ENCODE measurements around the gene TDRKH. TPM values are rescaled to one million over a fixed set of nuclear protein-coding genes. Genes with fewer than 3 reads are reported as not detected.

Gene TDRKH
- 5.6 and 10.6 TPM in 2 replicates for total RNA-seq (2022)
- percentile 46 among the genes with signal in this experiment for Bru-seq, nascent RNA
- BruChase-seq, experiment 1, labeled RNA remaining after a 6-hour chase: percentile 52 among the genes with signal in this experiment
- BruChase-seq, experiment 2, labeled RNA remaining after a 2-hour chase: percentile 48 among the genes with signal in this experiment
- long read RNA-seq, transcript TDRKH-203 (13 exons, 2,824 nt): major isoform, 6 of 26 reads
- long read RNA-seq, partial matches to known transcripts: 6 of 26 reads
- long read RNA-seq, other reads (novel, unspliced or antisense): 11 of 26 reads

GRCh38 chr1:151790071-151790939, at the start of gene TDRKH:
TSS of gene TDRKH (minus strand) at chr1:151790500. CDS start at chr1:151783022, 7,478 bp downstream.
- Mint-ChIP-seq H3K4me3 (ENCODE audit: unreplicated experiment) (peak within 1 kb of the TSS; percentile 83), H3K4me1 (ENCODE audit: insufficient read depth, unreplicated experiment) (peaks cover 9% of the 10 kb centered on the region), H3K9me3 (ENCODE audit: unreplicated experiment) (no peaks in the 10 kb centered on the region), H3K27me3 (ENCODE audit: insufficient read depth, unreplicated experiment) (no peaks in the 10 kb centered on the region), H3K36me3 (ENCODE audit: insufficient read depth, unreplicated experiment) (peaks cover 6% of the 10 kb centered on the region), H3K27ac (ENCODE audit: low read depth, unreplicated experiment) (peak within 1 kb of the TSS; percentile 47)
- TF ChIP-seq, protein P1, sequence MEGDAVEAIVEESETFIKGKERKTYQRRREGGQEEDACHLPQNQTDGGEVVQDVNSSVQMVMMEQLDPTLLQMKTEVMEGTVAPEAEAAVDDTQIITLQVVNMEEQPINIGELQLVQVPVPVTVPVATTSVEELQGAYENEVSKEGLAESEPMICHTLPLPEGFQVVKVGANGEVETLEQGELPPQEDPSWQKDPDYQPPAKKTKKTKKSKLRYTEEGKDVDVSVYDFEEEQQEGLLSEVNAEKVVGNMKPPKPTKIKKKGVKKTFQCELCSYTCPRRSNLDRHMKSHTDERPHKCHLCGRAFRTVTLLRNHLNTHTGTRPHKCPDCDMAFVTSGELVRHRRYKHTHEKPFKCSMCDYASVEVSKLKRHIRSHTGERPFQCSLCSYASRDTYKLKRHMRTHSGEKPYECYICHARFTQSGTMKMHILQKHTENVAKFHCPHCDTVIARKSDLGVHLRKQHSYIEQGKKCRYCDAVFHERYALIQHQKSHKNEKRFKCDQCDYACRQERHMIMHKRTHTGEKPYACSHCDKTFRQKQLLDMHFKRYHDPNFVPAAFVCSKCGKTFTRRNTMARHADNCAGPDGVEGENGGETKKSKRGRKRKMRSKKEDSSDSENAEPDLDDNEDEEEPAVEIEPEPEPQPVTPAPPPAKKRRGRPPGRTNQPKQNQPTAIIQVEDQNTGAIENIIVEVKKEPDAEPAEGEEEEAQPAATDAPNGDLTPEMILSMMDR (IDR thresholded peaks at IDR 0.05; ENCODE audit: unreplicated experiment): peak; percentile 26
- intact Hi-C loops (cut with micrococcal nuclease): loop anchor here (1.0 to 5.0 kb wide), 2 partner anchors 27 to 47 kb away; partner anchors contain the start of genes C2CD4D and MRPL9
- peak; percentile 100 for DNase-seq (ENCODE audit: unreplicated experiment)
- TSS peak; percentile 57 for BruUV-seq (replicated peaks)
- CTCF ChIA-PET: interaction anchor here (0.6 to 2.8 kb wide), 11 partner anchors 10 to 449 kb away, joined by 3 to 7 read pairs (median 3); no protein-coding TSS in a partner anchor
- POLR2A ChIA-PET: interaction anchor here (0.6 to 3.8 kb wide), 22 partner anchors 8 to 530 kb away, joined by 3 to 17 read pairs (median 4); partner anchors contain the start of genes LINGO4, MRPL9, S100A10 and SELENBP1

DNA sequence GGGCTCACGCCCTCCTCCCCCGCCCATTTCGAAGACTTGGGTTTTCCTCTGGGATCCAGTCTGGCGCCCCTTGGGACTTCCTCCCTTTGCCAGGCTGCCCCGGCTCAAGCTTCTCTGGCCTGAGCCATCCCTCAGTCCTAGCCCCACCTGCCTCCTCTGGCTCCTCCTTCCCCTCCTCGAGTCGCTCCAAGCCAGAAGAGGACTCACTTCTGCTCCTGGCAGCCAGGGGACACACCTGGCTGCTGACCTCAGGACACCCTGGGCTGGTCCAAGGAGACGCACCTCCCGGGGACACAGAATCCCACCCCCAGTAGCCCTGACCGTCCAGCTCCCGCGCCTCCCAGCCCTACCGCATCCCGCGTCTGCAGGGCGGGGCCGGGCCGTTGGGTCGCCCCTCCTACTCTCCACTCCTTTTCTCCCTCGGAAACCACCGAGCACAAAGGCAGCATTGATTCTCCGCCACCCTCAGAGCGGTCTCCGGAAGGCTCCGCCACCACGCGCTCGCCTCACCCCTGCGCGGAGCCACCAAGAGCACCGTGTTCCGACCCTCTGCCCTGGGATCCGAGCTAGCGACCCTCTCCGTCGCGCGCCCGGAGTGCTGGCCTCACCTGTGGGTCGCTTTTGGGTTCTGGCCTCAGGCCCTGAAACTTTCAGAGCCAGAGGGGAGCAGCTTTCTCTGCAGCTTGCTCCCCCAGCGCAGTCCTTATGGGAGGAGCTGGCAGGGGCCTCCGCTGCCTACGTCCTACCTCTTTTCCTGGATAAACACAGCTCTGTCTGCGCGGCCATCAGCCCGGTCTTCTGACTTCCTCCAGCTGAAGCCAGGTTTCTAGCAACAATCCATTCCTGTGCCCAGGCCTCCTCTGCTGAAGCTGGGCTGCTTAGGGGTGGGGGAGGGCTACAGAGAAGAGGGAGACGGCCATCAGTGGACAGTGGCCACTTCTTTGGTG, 49.4 kb upstream of the TDRKH start, which contains the start of gene C2CD4D:
TSS of gene C2CD4D (minus strand) at position 364 of the 947 bp plus-strand sequence. CDS start 831 bp downstream, outside the sequence.
- Mint-ChIP-seq H3K36me3 (ENCODE audit: insufficient read depth, unreplicated experiment) (no peaks in the 10 kb centered on the region), H3K27me3 (ENCODE audit: insufficient read depth, unreplicated experiment) (no peaks in the 10 kb centered on the region), H3K4me3 (ENCODE audit: unreplicated experiment) (peak within 1 kb of the TSS; percentile 85), H3K4me1 (ENCODE audit: insufficient read depth, unreplicated experiment) (peaks cover 41% of the 10 kb centered on the region), H3K9me3 (ENCODE audit: unreplicated experiment) (no peaks in the 10 kb centered on the region), H3K27ac (ENCODE audit: low read depth, unreplicated experiment) (peak within 1 kb of the TSS; percentile 91)
- intact Hi-C loops (cut with micrococcal nuclease): loop anchor here (5.0 kb wide), 1 partner anchor 47 kb away; the partner anchor contains the start of gene TDRKH
- POLR2A ChIA-PET: interaction anchor here (0.6 to 2.4 kb wide), 8 partner anchors 13 to 640 kb away, joined by 3 to 12 read pairs (median 3); partner anchors contain the start of genes THEM4 and THEM5
- CTCF ChIA-PET: interaction anchor here (0.5 to 2.9 kb wide), 18 partner anchors 9 to 422 kb away, joined by 3 to 10 read pairs (median 4); partner anchors contain the start of genes MRPL9, THEM4 and THEM5
- no TSS peak for BruUV-seq (replicated peaks)
- DNase-seq (ENCODE audit: unreplicated experiment): peak; percentile 84
- TF ChIP-seq, protein P1 (IDR thresholded peaks at IDR 0.05; ENCODE audit: unreplicated experiment): no peak

- Mint-ChIP-seq H3K9me3 (ENCODE audit: unreplicated experiment) (no peaks in the 10 kb centered on the region), H3K27ac (ENCODE audit: low read depth, unreplicated experiment) (no peak overlapping the region), H3K4me1 (ENCODE audit: insufficient read depth, unreplicated experiment) (peaks cover 41% of the 10 kb centered on the region), H3K27me3 (ENCODE audit: insufficient read depth, unreplicated experiment) (no peaks in the 10 kb centered on the region), H3K4me3 (ENCODE audit: unreplicated experiment) (peak overlapping the region; percentile 85), H3K36me3 (ENCODE audit: insufficient read depth, unreplicated experiment) (no peaks in the 10 kb centered on the region)
- ChIA-PET CTCF (interaction anchor here (1.0 to 2.9 kb wide), 4 partner anchors 19 to 381 kb away, joined by 3 to 10 read pairs (median 4); partner anchors contain the start of gene MRPL9), POLR2A (interaction anchor here (0.6 to 2.4 kb wide), 6 partner anchors 15 to 639 kb away, joined by 3 to 12 read pairs (median 3); partner anchors contain the start of genes THEM4 and THEM5)
- BruUV-seq (replicated peaks): no TSS peak
- TF ChIP-seq, protein P1 (IDR thresholded peaks at IDR 0.05; ENCODE audit: unreplicated experiment): no peak
- intact Hi-C loops (cut with micrococcal nuclease): loop anchor here (5.0 kb wide), 1 partner anchor 47 kb away; the partner anchor contains the start of gene TDRKH
- no peak for DNase-seq (ENCODE audit: unreplicated experiment)
These were observed 48.7 kb upstream of the TDRKH start for GRCh38 chr1:151839082-151839412.
